Measurements from ENCODE around the gene IL1RL1.

The IL1RL1 gene

GRCh38 chr2:102310964-102311640 is at the start of gene IL1RL1:
IL1RL1 (plus strand) TSS chr2:102311563; CDS start chr2:102338265, 26,702 bp downstream.
- DNase-seq = no peak

GRCh38 chr2:102262216-102263129 is 48.9 kb upstream of the IL1RL1 start:
- no peak for DNase-seq

GRCh38 chr2:102264952-102265351 is 46.4 kb upstream of the IL1RL1 start:
- no peak for DNase-seq

GRCh38 chr2:102266204-102266603 is 45.2 kb upstream of the IL1RL1 start:
- DNase-seq = no peak

- no peak for DNase-seq
Observed at GRCh38 chr2:102267774-102268173, 43.6 kb upstream of the IL1RL1 start.

- DNase-seq = no peak
Observed at GRCh38 chr2:102268510-102269199, 42.7 kb upstream of the IL1RL1 start.

- DNase-seq = no peak
Observed at GRCh38 chr2:102269200-102269524, 42.2 kb upstream of the IL1RL1 start.

GRCh38 chr2:102271844-102272243 is 39.5 kb upstream of the IL1RL1 start:
- DNase-seq = no peak

GRCh38 chr2:102273619-102274211 is 37.6 kb upstream of the IL1RL1 start:
- DNase-seq = no peak

GRCh38 chr2:102276549-102277201 is 34.7 kb upstream of the IL1RL1 start:
- no peak for DNase-seq

- no peak for DNase-seq
Observed at GRCh38 chr2:102277202-102277700, 34.1 kb upstream of the IL1RL1 start.

GRCh38 chr2:102278720-102279390 is 32.5 kb upstream of the IL1RL1 start:
- DNase-seq = no peak

- DNase-seq = no peak
Observed at GRCh38 chr2:102279391-102279735, 32.0 kb upstream of the IL1RL1 start.

GRCh38 chr2:102282678-102283091 is 28.7 kb upstream of the IL1RL1 start:
- no peak for DNase-seq

- DNase-seq = no peak
Observed at GRCh38 chr2:102283996-102284395, 27.4 kb upstream of the IL1RL1 start.

GRCh38 chr2:102284611-102285010 is 26.8 kb upstream of the IL1RL1 start:
- no peak for DNase-seq

- no peak for DNase-seq
Observed at GRCh38 chr2:102285368-102285767, 26.0 kb upstream of the IL1RL1 start.

GRCh38 chr2:102286041-102286440 is 25.3 kb upstream of the IL1RL1 start:
- no peak for DNase-seq

- DNase-seq = no peak
Observed at GRCh38 chr2:102289129-102289528, 22.2 kb upstream of the IL1RL1 start.

- no peak for DNase-seq
Observed at GRCh38 chr2:102290594-102290993, 20.8 kb upstream of the IL1RL1 start.

- DNase-seq = no peak
Observed at GRCh38 chr2:102291319-102292075, 19.9 kb upstream of the IL1RL1 start.

Measured in CD4-positive, alpha-beta T cell treated with Interferon gamma for 1 hour (primary cell).